KOPT-K1 (cell line): ENCODE results near the gene FAM161A.
"Not testable (repeated sequence)": the region's sequence is repeated elsewhere in the genome, so short reads cannot be mapped to it uniquely, and the experiment has no call there.

Source experiments
- H3K27ac ChIP-seq: fragments of 200-600 bp; sonication (generic); 2 replicates; pipeline ENCODE4 v1.5.1; 2016; ENCODE audit warnings: antibody characterized with exemption, mild to moderate bottlenecking, low read depth, low read length; ENCODE audit not compliant: poor library complexity, severe bottlenecking
- H3K36me3 ChIP-seq: fragments of 200-600 bp; sonication (generic); 2 replicates; pipeline ENCODE4 v1.5.1; 2017; ENCODE audit warnings: antibody characterized with exemption, mild to moderate bottlenecking, low read length, moderate library complexity; ENCODE audit not compliant: insufficient read depth
- H3K9me3 ChIP-seq: fragments of 200-600 bp; sonication (generic); 2 replicates; pipeline ENCODE4 v1.5.1; 2017; ENCODE audit warnings: antibody characterized with exemption, low read length, mild to moderate bottlenecking; ENCODE audit not compliant: insufficient read depth, poor library complexity, severe bottlenecking

The FAM161A gene

DNA sequence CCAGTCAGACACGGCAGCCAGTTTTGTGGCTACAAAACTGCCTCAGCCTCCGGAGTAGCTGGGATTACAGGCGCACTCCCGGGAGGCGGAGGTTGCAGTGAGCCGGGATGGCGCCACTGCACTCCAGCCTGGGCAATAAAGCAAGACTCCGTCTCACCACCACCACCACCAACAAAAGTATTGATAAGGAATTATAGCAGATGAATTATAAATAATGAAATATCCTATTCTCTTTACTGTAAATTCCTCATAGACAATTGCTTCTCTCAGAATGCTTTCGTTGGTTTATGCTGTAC is 1.4 kb upstream of the FAM161A start:
- Histone ChIP-seq H3K36me3 (no peaks in the 10 kb centered on the region), H3K27ac (peak overlapping the region; percentile 72), H3K9me3 (no peaks in the 10 kb centered on the region)

DNA sequence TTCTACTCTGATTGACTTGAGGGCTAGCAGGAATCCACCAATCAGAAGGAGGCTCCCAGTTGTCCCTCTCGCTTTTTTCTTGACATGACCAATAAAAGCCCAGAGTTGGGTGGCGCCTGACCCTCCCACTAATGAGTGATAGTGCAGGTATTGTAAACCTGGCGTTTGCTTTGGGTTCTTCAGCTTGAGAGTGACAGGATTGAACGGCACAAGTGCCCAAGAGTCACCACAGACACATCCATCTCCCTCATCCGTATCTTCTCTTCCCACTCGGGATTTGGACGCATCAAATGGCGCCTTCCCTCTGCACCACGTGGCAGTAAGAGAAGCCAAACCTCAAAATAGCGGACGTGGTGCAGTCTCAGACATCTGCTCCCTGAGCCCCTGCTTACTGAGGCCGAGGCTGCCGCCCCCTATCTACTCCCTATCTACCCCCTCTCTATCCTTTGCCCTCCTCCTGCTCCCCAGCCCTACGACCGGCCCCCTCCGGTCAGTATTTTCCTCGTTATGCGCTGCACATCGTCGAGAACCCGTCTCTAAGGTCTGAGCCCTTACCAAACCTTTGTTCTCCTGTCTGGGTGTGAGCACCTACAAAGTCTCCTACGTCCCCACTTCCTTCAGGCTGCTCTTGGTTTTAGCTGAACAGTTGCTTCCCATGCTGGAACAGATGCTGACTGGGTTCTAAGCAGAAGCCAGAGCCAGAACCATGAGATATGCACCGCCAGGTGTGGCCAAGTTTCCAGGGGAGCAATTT is 881 bp upstream of the FAM161A start:
- H3K27ac ChIP-seq, result peak overlapping the region; percentile 72
- H3K9me3 ChIP-seq, result no peaks in the 10 kb centered on the region
- no peaks in the 10 kb centered on the region for H3K36me3 ChIP-seq

DNA sequence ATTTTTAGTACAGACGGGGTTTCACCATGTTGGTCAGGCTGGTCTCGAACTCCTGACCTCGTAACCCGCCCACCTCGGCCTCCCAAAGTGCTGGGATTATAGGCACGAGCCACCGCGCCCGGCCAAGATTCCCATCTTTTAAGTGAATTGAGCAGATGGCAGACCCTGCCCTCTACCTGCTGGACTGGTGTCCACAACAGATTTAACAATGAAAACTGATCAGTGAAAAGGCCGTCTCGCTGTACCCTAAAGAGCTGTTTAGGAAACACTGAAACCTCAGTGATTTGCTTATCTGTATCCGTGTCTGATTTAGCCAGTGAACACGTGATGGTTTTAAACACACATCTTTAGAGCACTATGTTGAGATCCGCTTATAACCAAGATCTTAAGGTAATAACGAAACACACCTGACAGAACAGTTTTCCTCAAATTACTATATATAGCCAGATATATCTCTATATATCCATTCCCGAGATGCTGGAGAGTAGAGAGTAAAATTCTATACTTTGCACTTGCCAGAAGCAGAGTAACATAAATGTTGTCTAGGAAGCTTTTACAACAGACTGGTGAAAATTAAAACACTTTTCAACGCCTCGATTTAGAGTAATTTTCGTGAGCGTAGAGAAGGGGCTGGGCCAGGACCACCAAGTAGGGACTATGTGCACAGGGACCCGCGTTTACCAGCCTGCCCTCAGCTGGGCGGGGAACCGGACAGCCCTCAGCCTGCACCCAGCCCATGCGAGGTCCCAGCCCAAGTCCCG is 594 bp downstream of the FAM161A start:
- Histone ChIP-seq H3K9me3 (no peaks in the 10 kb centered on the region), H3K36me3 (no peaks in the 10 kb centered on the region), H3K27ac (peak overlapping the region; percentile 72)

DNA sequence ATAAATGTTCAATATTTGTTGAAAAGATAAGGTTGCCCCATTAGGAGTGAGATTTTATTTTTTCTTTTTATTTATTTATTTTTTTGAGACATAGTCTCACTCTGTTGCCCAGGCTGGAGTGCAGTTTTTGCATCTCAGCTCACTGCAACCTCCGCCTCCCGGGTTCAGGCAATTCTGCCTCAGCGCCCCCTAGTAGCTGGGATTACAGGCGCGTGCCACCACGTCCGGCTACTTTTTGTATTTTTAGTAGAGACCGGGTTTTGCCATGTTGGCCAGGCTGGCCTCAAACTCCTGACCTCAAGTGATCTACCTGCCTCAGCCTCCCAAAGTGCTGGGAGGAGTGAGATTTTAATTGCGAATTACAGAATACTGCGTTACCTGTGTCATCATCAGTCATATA is 2.6 kb downstream of the FAM161A start:
- not testable (repeated sequence) for H3K27ac ChIP-seq, H3K9me3 ChIP-seq, H3K36me3 ChIP-seq

DNA sequence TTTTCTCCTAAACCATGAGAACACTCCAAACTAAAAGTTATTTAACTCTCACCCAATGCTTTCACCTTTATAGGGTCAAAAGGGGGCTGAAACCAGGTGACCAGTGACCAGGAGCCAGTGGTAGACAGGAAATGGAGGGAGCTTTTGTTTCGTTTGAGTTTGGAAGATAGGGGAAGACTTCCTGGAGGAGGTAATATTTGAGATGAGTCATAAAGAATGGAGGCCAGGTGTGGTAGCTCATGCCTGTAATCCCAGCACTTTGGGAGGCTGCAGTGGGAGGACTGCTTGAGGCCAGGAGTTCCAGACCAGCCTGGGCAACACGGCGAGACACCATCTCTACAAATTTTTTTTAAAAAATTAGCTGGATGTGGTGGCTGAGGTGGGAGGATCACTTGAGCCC is 8.5 kb downstream of the FAM161A start:
- Histone ChIP-seq H3K36me3 (peaks cover 18% of the 10 kb centered on the region; the same call in 1 of the 2 replicates), H3K27ac (no peak overlapping the region), H3K9me3 (no peaks in the 10 kb centered on the region)

DNA sequence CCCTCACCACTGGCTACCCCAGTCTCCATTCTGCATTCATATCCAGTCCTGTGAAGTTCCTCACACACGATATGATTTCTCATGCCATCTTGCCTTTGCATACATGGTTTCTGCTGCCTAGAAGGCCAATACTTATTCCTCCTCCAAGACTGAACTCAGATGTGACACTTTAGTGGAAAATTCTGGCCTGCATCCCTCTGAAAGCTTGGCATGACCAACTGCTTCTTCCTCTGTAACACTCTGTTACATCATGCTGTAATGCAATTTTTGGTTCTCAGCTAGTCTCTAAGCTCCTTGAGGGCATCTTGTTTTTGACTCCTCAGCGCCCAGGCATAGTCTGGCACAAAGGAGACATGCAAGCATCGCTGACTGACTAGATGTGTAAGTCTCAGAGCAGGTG is 12.6 kb downstream of the FAM161A start:
- Histone ChIP-seq H3K36me3 (peaks cover 34% of the 10 kb centered on the region), H3K27ac (no peak overlapping the region), H3K9me3 (no peaks in the 10 kb centered on the region)

DNA sequence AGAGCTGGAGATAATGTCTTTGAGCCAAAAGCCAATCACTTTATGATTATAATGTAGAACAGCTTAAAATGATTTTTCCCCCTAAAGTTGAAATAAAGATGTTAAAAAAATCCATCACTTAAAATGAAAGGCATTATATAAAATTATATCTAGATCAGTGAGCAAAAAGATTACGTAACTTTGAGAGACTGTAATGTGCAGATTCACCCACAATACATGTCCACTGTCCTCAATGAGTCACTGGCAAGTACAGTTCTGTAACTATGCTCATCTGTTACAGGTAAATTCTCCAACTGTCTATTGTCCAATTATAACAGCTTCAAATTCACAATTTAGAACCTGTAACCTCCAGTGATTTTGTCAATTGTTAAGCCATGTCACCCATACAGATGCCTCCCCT is 19.0 kb downstream of the FAM161A start:
- H3K36me3 ChIP-seq, result peaks cover 17% of the 10 kb centered on the region
- H3K9me3 ChIP-seq, result no peaks in the 10 kb centered on the region
- no peak overlapping the region for H3K27ac ChIP-seq

DNA sequence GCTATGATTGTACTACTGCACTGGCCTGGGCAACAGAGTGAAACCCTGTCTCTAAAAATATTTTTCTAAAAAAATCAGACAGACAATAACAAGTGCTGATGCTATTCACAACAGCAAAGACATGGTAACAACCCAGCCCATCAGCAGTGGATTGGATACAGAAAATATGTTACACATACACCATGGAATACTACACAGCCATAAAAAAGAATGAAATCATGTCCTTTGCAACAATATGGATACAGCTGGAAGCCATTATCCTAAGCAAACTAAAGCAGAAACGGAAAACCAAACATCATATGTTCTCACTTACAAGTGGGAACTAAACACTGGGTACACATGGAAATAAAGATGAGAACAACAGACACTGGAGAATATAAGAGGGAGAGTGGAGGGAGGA is 19.9 kb downstream of the FAM161A start:
- Histone ChIP-seq H3K27ac (no peak overlapping the region), H3K9me3 (no peaks in the 10 kb centered on the region), H3K36me3 (peaks cover 10% of the 10 kb centered on the region; the same call in 1 of the 2 replicates)

DNA sequence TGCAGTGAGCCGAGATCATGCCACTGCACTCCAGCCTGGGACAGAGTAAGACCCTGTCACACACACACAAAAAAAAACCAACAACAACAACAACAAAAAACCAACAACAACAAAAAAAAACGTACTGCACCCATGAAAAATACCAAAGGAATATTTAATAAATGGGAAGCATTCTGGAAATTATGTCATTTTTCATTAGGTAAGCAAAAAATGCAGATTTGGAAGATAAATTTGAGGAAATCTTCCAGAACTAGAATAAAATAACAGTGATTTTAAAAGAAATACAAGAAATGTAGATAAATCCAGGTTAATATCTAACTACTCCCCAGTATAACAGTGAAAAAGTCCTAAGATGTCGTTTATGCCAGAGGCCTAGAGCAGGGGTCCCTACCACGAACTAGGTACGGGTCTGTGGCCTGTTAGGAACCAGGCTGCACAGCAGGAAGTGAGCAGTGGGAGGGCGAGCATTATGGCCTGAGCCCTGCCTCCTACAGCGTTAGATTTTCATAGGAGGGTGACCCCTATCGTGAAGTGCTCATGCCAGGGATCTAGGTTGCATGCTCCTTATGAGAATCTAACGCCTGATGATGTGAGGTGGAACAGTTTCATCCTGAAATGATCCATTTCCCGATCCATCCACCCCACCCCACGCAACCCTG is 21.5 kb downstream of the FAM161A start:
- Histone ChIP-seq H3K27ac (no peak overlapping the region), H3K9me3 (no peaks in the 10 kb centered on the region), H3K36me3 (0 out of 2 replicates have a peak, but pooled peaks cover 6% of the 10 kb centered on the region)

DNA sequence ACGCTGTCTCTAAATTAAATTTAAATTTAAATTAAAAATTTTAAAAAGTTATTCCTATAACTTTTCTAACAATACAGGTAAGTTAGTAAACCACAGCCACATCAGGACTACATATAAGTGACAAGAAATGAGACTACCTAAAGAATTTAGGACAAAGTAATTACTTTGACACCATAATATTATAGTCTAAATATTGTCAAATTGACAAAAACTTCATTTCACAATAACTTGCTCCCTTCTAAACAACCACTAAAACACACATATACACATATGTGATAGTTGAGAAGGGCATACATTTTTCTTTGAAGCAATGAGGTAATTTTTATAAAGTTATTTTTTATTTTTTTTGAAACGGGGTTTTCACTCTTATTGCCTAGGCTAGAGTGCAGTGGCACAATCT is 31.6 kb downstream of the FAM161A start:
- Histone ChIP-seq H3K27ac (no peak overlapping the region), H3K36me3 (no peaks in the 10 kb centered on the region), H3K9me3 (no peaks in the 10 kb centered on the region)

DNA sequence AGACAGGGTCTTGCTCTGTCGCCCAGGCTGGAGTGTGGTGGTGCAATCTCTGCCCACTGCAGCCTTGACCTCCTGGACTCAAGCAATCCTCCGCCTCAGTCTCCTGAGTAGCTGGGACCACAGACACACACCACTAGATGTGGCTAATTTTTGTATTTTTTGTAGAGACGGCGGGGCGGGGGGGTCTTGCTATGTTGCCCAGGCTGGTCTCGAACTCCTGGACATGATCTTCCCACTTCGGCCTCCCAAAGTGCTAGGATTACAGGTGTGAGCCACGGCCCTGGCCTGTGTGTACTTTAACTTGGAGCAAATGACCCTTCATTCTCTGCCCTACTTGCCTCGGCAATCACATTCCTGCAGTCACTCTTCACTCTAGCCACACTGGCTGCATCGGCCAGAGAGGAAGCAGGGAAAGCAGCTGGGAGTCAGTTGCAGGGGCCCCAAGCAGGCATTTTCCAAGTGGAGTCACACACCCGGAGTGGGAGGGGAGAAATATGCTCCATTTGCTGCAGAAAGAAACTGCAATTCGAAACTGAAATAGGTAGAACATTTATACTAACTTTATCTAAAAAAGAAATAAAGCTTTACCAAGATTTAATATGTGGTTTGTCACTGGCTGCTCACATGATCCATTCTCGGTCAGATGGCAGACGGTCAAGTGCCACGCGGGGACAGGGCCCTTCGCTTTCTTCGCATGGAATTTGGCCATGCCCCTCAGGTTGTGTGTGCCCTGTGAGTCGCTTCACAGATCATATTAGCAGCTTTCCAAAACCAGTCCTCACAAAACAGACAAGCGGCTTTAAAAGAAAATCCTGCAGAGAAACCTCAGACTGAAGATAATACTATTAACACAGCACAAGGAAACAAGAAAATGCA is 37.1 kb downstream of the FAM161A start:
- Histone ChIP-seq H3K27ac (no peak overlapping the region), H3K36me3 (no peaks in the 10 kb centered on the region), H3K9me3 (no peaks in the 10 kb centered on the region)

DNA sequence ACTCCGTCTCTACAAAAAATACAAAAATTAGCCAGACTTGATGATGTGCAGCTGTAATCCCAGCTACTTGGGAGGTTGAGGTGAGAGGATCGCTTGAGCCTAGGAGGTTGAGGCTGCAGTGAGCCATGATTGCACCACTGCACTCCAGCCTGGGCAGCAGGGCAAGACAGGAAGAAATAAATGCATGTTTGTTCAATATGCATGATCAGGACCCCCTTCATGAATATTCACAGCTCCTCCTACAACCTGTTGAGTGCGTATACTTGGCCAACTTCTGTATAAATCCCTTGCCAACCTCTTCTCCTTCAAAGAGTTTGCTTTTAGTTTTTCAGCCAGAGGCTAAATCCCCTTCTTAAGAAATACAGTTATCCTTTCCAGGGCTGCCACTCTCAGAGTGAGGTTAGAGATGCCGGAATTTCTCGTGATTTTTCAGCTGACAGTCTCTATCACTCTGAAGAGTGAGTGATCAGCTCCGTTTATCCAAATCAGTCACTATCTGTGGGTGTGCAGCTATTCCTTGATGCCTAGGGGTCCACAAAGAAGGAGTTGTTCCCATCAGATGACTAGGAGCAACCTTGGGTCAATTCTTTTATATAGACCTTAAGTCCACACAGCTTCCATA is 39.2 kb downstream of the FAM161A start:
- no peak overlapping the region for H3K27ac ChIP-seq
- no peaks in the 10 kb centered on the region for H3K9me3 ChIP-seq
- no peaks in the 10 kb centered on the region for H3K36me3 ChIP-seq

DNA sequence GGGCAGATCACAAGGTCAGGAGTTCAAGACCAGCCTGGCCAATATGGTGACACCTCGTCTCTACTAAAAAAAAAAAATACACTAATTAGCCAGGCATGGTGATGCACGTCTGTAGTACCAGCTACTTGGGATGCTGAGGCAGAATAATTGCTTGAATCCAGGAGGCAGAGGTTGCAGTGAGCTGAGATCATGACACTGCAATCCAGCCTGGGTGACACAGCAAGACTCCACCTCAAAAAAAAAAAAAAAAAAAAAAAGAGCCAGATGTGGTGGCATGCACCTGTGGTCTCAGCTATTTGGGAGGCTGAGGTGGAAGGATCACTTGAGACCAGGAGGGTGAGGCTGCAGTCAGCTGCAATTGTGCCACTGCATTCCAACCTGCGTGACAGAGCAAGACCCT is 40.5 kb downstream of the FAM161A start:
- not testable (repeated sequence) for H3K27ac ChIP-seq, H3K9me3 ChIP-seq, H3K36me3 ChIP-seq

DNA sequence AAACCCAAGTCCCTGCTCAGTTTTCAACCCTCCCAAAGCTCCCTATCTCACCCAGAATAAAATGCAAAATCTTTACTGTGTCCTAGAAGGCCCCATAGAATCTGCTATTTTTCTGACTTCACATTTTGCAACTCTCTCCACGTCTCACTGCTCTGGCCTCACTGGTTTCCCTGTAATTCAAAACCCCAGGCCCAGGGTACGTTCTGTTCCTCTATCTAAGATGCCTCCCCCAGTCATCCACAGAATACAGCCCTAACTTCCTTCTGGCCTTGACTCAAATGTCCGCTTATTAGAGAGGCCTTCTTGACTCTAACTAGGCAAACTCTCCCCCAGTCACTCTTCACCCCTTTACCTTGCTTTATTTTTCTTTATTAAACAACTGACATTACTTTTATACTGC is 42.0 kb downstream of the FAM161A start:
- H3K9me3 ChIP-seq, result no peaks in the 10 kb centered on the region
- no peaks in the 10 kb centered on the region for H3K36me3 ChIP-seq
- no peak overlapping the region for H3K27ac ChIP-seq
